ENCODE data around the gene SELENOT. TPM values are rescaled to one million over a fixed set of nuclear protein-coding genes. Genes with fewer than 3 reads are reported as not detected.

The SELENOT gene
- polyA plus RNA-seq, 3 donors, result 210 to 549 (median 492) TPM

GRCh38 chr3:150636258-150636657 is 33.1 kb downstream of the SELENOT start:
- Mint-ChIP-seq H3K4me3 (no peak overlapping the region), H3K27me3 (ENCODE audit: low read depth in 3 of 3) (peaks cover 0 to 3% (median 0%) of the 10 kb centered on the region in 3 donors), H3K4me1 (peaks cover 6% of the 10 kb centered on the region), H3K9me3 (no peaks in the 10 kb centered on the region), H3K36me3 (peaks cover 5 to 13% of the 10 kb centered on the region in 2 donors), H3K27ac (no peak overlapping the region)
- Histone ChIP-seq H3K4me1 (ENCODE audit: control insufficient read depth in 1 of 2, insufficient read depth in 2 of 2, low read length in 2 of 2) (no peaks in the 10 kb centered on the region), H3K79me2 (ENCODE audit: insufficient read depth, low read length) (no peaks in the 10 kb centered on the region), H3K27ac (ENCODE audit: low read depth in 1 of 2, low read length in 2 of 2) (no peak overlapping the region), H3K9ac (ENCODE audit: insufficient read depth, low read length, poor library complexity, severe bottlenecking) (no peak overlapping the region), H3K36me3 (replicated peaks in 1 of 2; ENCODE audit: control insufficient read depth in 1 of 2, insufficient read depth in 2 of 2, low read length in 2 of 2) (peaks cover 3 to 12% of the 10 kb centered on the region in 2 donors), H3K4me3 (replicated peaks in 1 of 3; ENCODE audit: low read depth in 2 of 3, low read length in 3 of 3) (no peak overlapping the region), H2AFZ (ENCODE audit: insufficient read depth, low read depth, low read length, poor library complexity, severe bottlenecking) (no peak overlapping the region), H3K27me3 (ENCODE audit: control insufficient read depth in 2 of 2, insufficient read depth in 2 of 2, low read length in 2 of 2) (no peaks in the 10 kb centered on the region), H4K20me1 (ENCODE audit: insufficient read depth, low read length) (no peaks in the 10 kb centered on the region), H3K9me3 (replicated peaks in 1 of 2; ENCODE audit: control insufficient read depth in 1 of 2, insufficient read depth in 1 of 2, low read length in 2 of 2) (no peaks in the 10 kb centered on the region), H3K4me2 (replicated peaks; ENCODE audit: extremely low read depth, low read length, poor library complexity, severe bottlenecking) (no peak overlapping the region)
- intact Hi-C loops (cut with micrococcal nuclease), result no loop called here
- WGBS (ENCODE audit: insufficient coverage), result 97% methylated on average over 3 of the region's 5 CpGs
- no peak for TF ChIP-seq CTCF (IDR thresholded peaks at IDR 0.05)
- no peak for DNase-seq

- intact Hi-C loops (cut with micrococcal nuclease), result no loop called here
- peaks cover 0 to 2% (median 0%) of the 10 kb centered on the region in 7 donors for H3K9me3 Mint-ChIP-seq
- no CpG with 5 or more reads among the region's 5 CpGs for WGBS (ENCODE audit: insufficient coverage)
- Histone ChIP-seq H3K4me2 (replicated peaks; ENCODE audit: extremely low read depth, low read length, poor library complexity, severe bottlenecking) (no peak overlapping the region), H4K20me1 (ENCODE audit: insufficient read depth, low read length) (no peaks in the 10 kb centered on the region), H2AFZ (ENCODE audit: insufficient read depth, low read depth, low read length, poor library complexity, severe bottlenecking) (no peak overlapping the region), H3K36me3 (replicated peaks in 1 of 2; ENCODE audit: control insufficient read depth in 1 of 2, insufficient read depth in 2 of 2, low read length in 2 of 2) (no peaks in the 10 kb centered on the region), H3K4me1 (ENCODE audit: control insufficient read depth in 1 of 2, insufficient read depth in 2 of 2, low read length in 2 of 2) (no peaks in the 10 kb centered on the region), H3K9me3 (replicated peaks in 1 of 2; ENCODE audit: control insufficient read depth in 1 of 2, insufficient read depth in 1 of 2, low read length in 2 of 2) (no peaks in the 10 kb centered on the region), H3K9ac (ENCODE audit: insufficient read depth, low read length, poor library complexity, severe bottlenecking) (no peak overlapping the region), H3K4me3 (replicated peaks in 1 of 3; ENCODE audit: low read depth in 2 of 3, low read length in 3 of 3) (no peak overlapping the region), H3K27ac (ENCODE audit: low read depth in 1 of 2, low read length in 2 of 2) (no peak overlapping the region), H3K79me2 (ENCODE audit: insufficient read depth, low read length) (no peaks in the 10 kb centered on the region), H3K27me3 (ENCODE audit: control insufficient read depth in 2 of 2, insufficient read depth in 2 of 2, low read length in 2 of 2) (no peaks in the 10 kb centered on the region)
- H3K27me3 Mint-ChIP-seq (ENCODE audit: low read depth in 3 of 3), result peaks cover 1 to 4% (median 2%) of the 10 kb centered on the region in 3 donors
- H3K4me3 Mint-ChIP-seq, result no peak overlapping the region
- DNase-seq, result no peak
- H3K4me1 Mint-ChIP-seq, result peaks cover 6% of the 10 kb centered on the region
- no peak overlapping the region for H3K27ac Mint-ChIP-seq
- TF ChIP-seq CTCF (IDR thresholded peaks at IDR 0.05), result no peak
- no peaks in the 10 kb centered on the region for H3K36me3 Mint-ChIP-seq
Observed at GRCh38 chr3:150639262-150639661, 36.1 kb downstream of the SELENOT start.
